Lower leg skin (tissue), 4 donors: Measurements from ENCODE around the gene HS6ST3. TPM values are rescaled to one million over a fixed set of nuclear protein-coding genes. Genes with fewer than 3 reads are reported as not detected.
"Not testable (repeated sequence)": the region's sequence is repeated elsewhere in the genome, so short reads cannot be mapped to it uniquely, and the experiment has no call there.

Experiments used
- DNase-seq, 2 donors: peaks; one replicate each; pipeline ENCODE4 v3.0.0-alpha.2; 2019; ENCODE audit warnings: low spot score in 2 of 2
- H3K4me3 ChIP-seq: fragments of 200-600 bp; sonication (generic); 2 replicates; pipeline ENCODE4 v1.5.1; 2017; ENCODE audit warnings: mild to moderate bottlenecking, low read depth; ENCODE audit not compliant: poor library complexity, severe bottlenecking
- POLR2A ChIP-seq, 2 donors: fragments of 450-650 bp; IDR thresholded peaks; one replicate each; pipeline ENCODE4 v1.6.1; 2016 to 2017; ENCODE audit warnings: antibody characterized with exemption in 2 of 2, mild to moderate bottlenecking in 1 of 2, moderate library complexity in 1 of 2
- WGBS, 2 donors: methylation state at CpG; one replicate each; pipeline ENCODE4 v1.1.5; 2018; 5-methylcytosine and 5-hydroxymethylcytosine counted together
- intact Hi-C: fragments of 100-400 bp; cut with DNase I; formaldehyde crosslinking; loops from one replicate; pipeline ENCODE4 v1.15.0; 2023; ENCODE audit warnings: low total_unique reads
- total RNA-seq, 4 donors: library from RNA; depleted of rRNA; stranded (reverse); fragments of >200 nt; gene quantifications; one replicate each; pipeline ENCODE4 v1.1.0, GENCODE V29; 2016
- TF ChIP-seq, protein P1 (sequence below), 3 donors: fragments of 450-650 bp; IDR thresholded peaks; one replicate each; pipeline ENCODE4 v1.5.1; 2016; ENCODE audit warnings: antibody characterized with exemption in 3 of 3, mild to moderate bottlenecking in 3 of 3, moderate library complexity in 2 of 3

The HS6ST3 gene
- total RNA-seq, 4 donors from 2014 or later: 0.72 to 1.5 (median 0.87) TPM

DNA sequence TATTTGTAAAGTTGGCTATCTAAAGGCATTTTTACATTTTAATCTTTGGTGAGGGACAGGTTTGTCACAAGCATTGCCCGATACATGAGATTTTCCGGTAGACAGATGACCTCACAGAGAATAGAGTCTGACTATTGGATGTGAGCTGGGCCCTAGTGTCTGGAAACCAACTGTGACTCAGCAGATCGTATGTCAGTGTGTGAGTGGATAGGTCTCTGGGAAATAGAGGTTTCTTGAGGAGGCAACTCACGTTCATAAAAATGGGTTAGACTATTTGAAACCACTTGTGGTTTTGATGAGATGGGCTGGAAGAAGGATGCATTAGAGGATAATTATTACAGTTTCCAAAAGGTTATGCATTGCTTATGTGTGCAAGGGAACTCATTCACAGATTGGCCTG is 19.2 kb downstream of the HS6ST3 start:
- DNase-seq: no peak
- TF ChIP-seq, protein P1, sequence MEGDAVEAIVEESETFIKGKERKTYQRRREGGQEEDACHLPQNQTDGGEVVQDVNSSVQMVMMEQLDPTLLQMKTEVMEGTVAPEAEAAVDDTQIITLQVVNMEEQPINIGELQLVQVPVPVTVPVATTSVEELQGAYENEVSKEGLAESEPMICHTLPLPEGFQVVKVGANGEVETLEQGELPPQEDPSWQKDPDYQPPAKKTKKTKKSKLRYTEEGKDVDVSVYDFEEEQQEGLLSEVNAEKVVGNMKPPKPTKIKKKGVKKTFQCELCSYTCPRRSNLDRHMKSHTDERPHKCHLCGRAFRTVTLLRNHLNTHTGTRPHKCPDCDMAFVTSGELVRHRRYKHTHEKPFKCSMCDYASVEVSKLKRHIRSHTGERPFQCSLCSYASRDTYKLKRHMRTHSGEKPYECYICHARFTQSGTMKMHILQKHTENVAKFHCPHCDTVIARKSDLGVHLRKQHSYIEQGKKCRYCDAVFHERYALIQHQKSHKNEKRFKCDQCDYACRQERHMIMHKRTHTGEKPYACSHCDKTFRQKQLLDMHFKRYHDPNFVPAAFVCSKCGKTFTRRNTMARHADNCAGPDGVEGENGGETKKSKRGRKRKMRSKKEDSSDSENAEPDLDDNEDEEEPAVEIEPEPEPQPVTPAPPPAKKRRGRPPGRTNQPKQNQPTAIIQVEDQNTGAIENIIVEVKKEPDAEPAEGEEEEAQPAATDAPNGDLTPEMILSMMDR (IDR thresholded peaks at IDR 0.05): no peak
- no peak for TF ChIP-seq POLR2A (IDR thresholded peaks at IDR 0.05)
- 86 to 90% methylated on average over 4 of the region's 4 CpGs for WGBS, 2 donors
- H3K4me3 ChIP-seq: no peak overlapping the region
- intact Hi-C loops: no loop called here

DNA sequence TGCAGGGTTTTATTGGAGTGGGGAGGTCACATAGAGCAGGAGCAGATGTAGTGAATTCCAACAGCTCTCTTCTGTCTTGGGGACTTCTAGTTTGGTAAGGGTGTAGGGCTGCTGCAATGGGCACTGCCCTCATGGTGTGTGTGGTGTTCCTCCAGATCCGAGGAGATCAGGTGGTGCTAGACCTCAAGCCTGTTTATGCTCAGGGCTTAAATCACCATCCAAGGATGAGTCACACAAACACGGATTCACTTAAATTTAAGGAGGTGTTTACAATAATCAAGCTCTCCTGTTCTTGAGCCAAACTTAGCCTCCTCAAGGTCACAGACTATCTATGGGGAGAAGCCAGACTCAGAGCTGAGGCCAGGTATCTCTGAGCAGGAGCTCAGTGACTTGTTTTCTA is 23.0 kb downstream of the HS6ST3 start:
- intact Hi-C loops: no loop called here
- no peak for DNase-seq
- no peak overlapping the region for H3K4me3 ChIP-seq
- 28 to 58% methylated on average over 2 of the region's 2 CpGs for WGBS, 2 donors
- TF ChIP-seq POLR2A (IDR thresholded peaks at IDR 0.05): no peak
- TF ChIP-seq, protein P1 (IDR thresholded peaks at IDR 0.05): no peak

DNA sequence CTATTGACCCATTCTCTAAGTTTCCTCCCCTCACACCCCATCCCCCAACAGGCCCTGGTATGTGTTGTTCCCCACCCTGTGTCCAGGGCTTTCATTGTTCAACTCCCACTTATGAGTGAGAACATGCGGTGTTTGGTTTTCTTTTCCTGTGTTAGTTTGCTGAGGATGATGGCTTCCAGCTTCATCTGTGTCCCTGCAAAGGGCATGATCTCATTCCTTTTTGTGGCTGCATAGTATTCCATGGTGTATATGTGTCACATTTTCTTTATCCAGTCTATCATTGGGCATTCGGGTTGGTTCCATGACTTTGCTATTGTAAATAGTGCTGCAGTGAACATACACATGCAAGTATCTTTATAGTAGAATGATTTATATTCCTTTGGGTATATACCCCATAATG is 25.5 kb downstream of the HS6ST3 start:
- H3K4me3 ChIP-seq, intact Hi-C loops, DNase-seq: not testable (repeated sequence)
- 94 to 95% methylated on average over 2 of the region's 2 CpGs for WGBS, 2 donors

DNA sequence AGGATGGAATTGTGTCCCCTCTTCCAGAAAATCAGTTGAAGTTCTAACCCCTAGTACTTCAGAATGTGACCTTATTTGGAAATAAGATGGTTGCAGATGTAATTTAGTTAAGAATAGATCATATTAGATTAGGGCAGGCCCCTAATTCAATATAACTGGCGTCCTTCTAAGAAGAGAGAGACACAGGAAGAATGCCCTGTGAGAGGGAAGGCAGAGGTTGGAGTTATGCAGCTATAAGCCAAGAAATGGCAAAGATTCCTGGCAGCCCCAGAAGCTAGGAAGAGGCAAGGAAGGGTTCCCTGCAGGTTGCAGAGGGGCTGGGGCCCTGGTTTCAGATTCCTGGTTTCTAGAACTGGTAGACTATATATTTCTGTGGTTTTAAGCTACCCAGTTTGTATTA is 30.0 kb downstream of the HS6ST3 start:
- intact Hi-C loops: no loop called here
- 62 to 74% methylated on average over 1 of the region's 1 CpG for WGBS, 2 donors
- DNase-seq: no peak
- H3K4me3 ChIP-seq: no peak overlapping the region
- TF ChIP-seq POLR2A (IDR thresholded peaks at IDR 0.05): no peak
- TF ChIP-seq, protein P1 (IDR thresholded peaks at IDR 0.05): no peak

DNA sequence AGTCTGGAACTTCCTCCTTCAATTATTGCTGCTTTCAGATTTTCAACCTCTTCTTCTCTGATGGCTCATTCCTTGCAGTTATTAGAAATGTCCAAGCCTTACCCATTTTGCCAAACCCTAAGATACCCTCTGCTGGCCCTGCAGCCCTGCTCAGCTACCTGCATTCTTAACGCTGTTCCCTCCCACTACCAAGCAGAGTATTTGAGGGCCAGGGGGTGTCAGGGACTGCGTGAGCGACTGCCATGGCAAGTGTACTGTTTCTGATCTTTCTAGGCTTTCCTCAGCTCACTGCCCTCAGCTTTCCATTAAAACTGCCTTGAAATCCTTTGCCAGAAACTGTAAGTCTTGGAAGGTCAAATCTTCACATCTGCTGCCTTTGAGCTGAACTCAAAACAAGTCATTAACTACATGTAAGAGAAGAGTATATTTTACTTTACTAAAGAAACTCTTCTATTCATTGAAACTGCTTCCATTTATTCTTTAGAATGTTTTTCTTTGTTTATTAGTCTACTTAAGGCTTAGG is 41.0 kb downstream of the HS6ST3 start:
- H3K4me3 ChIP-seq: no peak overlapping the region
- intact Hi-C loops: no loop called here
- 28 to 33% methylated on average over 3 of the region's 3 CpGs for WGBS, 2 donors
- no peak for TF ChIP-seq POLR2A (IDR thresholded peaks at IDR 0.05)
- TF ChIP-seq, protein P1 (IDR thresholded peaks at IDR 0.05): no peak
- no peak for DNase-seq

DNA sequence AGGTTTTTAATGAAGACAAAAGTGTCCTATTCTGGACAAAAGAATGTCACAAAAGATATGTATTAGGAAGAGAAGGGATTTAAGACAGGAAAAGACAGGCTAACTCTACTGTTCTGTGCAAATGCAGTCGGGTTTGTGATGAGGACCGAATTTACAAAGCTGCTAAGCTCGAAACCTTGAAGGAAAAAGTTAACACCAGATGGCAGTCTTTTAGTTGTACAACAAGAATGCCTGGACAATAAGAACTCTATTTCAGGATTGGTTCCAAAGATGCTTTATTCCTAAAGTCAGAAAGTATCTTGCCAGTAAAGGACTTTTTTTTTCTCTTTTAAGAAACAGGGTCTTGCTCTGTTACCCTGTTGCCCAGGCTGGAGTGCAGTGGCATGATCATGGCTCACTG is 51.1 kb downstream of the HS6ST3 start:
- DNase-seq: no peak
- H3K4me3 ChIP-seq: no peak overlapping the region
- TF ChIP-seq, protein P1 (IDR thresholded peaks at IDR 0.05): no peak
- TF ChIP-seq POLR2A (IDR thresholded peaks at IDR 0.05): no peak
- WGBS, 2 donors: 48 to 54% methylated on average over 3 of the region's 3 CpGs
- intact Hi-C loops: no loop called here
